Hematopoietic multipotent progenitor cell treated with erythropoietin and hydrocortisone succinate and interleukin-3 and kit ligand, for 4 days (in vitro differentiated cells): ENCODE measurements around the gene SAMD4B.
"Not testable (repeated sequence)": the region's sequence is repeated elsewhere in the genome, so short reads cannot be mapped to it uniquely, and the experiment has no call there.

Experiments
- DNase-seq: peaks from one replicate; pipeline ENCODE4 v3.0.0-alpha.2; 2015

SAMD4B gene

DNA sequence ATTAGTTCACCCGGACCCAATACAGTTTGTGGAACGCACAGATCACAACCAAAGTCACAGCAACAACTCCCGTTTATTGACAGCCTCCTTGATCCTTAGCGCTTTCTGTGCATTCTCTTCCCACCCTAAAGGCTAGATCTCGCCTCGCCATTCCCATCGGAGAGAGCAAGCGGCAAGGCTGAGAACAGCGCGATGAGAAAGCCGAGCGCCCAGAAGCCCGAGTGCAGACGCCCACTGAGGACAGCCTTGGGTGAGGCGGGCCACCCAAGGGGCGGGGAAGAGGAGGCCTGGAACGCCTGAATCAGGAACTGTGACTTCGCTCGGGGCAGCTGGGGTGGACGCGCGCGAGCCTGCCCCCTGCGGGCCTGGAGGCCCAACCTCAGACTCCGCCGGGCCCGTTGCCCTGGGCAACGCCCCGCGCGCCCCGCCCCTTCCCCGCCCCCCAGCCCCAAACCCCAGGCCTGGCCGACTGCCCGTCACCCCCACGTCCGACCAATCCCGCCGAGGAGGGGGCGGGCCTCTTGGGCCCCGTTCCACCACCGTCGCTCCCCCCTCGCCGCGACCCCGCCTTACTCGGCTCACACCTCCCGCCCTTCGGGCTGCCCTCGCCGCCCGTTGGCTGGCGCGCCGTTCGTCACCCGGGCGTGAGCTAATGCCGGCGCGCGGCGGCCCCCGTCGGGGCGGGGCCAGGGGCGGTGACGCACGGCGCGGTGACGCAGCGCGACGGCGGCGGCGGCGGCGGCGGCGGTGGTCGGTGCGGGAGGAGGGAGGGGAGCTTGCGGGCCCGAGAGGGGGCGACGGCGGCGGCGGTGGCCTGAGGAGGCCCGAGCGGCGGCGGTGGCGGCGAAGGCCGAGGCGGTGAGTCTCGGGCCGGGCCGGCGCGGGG, at the start of gene SAMD4B:
Gene SAMD4B (plus strand): TSS at position 703 of the 886 bp plus-strand sequence. CDS start 14,473 bp downstream, outside the sequence.
- peak; percentile 99 for DNase-seq

- DNase-seq = no peak
Measured at GRCh38 chr19:39293394-39293793, 48.8 kb upstream of the SAMD4B start.

- no peak for DNase-seq
Measured at GRCh38 chr19:39296055-39296645, 46.1 kb upstream of the SAMD4B start, which contains the start of gene IFNL1. TSS of gene IFNL1 (plus strand) at chr19:39296407. CDS start at chr19:39296422, 15 bp downstream.

GRCh38 chr19:39296906-39297305, 45.3 kb upstream of the SAMD4B start:
- no peak for DNase-seq

DNA sequence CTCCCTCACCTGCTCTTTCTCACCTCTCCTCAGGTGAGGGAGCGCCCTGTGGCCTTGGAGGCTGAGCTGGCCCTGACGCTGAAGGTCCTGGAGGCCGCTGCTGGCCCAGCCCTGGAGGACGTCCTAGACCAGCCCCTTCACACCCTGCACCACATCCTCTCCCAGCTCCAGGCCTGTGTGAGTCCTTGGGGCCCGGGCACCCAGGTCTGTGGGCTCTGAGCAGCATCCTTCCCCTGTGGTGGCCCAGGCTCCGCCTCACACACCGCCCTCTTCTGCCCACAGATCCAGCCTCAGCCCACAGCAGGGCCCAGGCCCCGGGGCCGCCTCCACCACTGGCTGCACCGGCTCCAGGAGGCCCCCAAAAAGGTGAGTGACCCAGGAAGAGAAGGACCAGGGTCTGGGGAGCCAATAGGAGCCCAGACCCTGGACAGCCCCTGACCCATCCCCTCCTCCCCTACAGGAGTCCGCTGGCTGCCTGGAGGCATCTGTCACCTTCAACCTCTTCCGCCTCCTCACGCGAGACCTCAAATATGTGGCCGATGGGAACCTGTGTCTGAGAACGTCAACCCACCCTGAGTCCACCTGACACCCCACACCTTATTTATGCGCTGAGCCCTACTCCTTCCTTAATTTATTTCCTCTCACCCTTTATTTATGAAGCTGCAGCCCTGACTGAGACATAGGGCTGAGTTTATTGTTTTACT, 44.1 kb upstream of the SAMD4B start:
- peak; percentile 46 for DNase-seq

- DNase-seq = no peak
Measured at GRCh38 chr19:39299404-39299803, 42.8 kb upstream of the SAMD4B start.

DNA sequence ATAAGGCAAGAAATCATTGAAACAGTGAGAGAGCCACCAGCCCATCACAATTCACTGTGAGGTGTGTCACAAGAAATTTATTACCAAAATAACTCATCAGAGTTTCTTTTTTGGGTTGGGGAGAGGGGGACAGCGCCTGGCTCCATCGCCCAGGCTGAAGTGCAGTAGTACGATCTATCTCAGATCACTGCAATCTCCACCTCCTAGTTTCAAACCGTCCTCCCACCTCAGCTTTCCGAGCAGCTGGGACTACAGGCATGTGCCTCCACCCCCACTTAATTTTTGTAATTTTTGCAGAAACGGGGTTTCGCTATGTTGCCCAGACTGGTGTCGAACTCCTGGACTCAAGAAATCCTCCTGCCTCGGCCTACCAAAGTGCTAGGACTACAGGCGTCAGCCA, 42.4 kb upstream of the SAMD4B start:
- DNase-seq = no peak

- no peak for DNase-seq
Measured at GRCh38 chr19:39301021-39301420, 41.2 kb upstream of the SAMD4B start.

DNA sequence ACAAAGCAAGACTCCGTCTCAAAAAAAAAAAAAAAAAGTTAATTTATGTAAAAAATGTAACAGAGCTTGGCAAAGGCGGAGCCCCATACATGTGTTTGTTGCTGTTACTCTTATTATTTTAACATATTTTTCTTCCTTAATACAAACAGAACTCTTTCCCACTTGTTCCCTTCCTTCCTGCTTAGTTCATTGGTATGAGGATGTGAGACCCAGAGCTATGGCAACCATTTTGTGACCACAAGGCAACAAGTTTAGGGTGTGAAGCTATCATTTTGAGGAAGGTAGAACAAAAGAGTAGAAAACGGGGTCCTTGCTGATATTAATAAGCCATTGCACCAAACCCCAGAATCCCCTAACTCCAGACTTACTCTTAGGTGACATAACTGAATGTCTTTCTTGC, 40.7 kb upstream of the SAMD4B start:
- DNase-seq = no peak

DNA sequence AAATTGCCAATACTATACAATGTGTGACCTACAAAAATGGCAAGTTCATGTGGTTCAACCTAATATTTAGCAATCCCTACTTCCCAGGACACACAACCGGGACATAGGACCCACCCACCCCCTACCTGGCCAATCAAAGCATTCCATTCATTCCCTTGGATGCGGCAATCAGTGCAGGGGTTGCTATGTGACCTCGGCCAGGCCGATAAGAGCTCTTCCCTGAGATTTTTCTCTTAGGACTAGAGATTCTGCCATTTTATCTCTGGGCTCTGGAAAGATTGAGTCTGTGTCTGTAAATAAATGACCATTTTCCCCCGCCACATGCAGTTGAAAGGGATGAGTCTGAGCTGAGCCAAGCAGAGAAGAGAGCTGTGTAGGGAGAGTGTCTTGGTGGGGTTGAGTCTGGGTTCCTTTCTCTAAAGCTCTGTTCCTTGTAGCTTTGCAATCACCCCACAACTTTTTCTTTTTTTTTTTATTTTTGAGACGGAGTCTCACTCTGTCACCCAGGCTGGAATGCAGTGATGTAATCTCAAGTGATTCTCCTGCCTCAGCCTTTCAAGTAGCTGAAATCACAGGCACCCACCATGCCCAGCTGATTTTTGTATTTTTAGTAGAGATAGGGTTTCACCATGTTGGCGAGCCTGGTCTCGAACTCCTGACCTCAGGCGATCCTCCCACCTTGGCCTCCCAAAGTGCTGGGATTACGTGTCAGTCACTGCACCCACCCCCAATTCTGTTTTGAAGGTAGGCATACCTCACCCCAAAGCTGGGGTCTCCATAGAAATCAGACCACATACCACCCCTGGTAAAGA, 38.6 kb upstream of the SAMD4B start:
- no peak for DNase-seq

DNA sequence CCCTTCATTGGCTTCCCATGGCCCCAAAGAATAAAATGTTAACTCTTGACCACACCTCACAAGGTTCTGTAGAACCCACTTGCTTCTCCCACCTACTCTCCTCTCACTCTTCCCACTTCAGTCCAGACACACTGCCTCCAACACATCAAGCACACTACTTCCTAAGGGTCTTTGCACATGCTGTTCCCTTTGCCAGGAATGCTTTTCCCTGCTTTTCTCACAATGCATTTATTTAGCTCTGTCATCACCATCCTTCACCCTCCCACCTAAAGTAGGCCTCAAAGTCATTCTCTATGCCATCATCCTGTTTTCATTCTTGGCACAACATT, 38.1 kb upstream of the SAMD4B start:
- DNase-seq = no peak

GRCh38 chr19:39304701-39305571, 37.3 kb upstream of the SAMD4B start:
- no peak for DNase-seq

- DNase-seq = no peak
Measured at GRCh38 chr19:39306075-39306474, 36.1 kb upstream of the SAMD4B start.

DNA sequence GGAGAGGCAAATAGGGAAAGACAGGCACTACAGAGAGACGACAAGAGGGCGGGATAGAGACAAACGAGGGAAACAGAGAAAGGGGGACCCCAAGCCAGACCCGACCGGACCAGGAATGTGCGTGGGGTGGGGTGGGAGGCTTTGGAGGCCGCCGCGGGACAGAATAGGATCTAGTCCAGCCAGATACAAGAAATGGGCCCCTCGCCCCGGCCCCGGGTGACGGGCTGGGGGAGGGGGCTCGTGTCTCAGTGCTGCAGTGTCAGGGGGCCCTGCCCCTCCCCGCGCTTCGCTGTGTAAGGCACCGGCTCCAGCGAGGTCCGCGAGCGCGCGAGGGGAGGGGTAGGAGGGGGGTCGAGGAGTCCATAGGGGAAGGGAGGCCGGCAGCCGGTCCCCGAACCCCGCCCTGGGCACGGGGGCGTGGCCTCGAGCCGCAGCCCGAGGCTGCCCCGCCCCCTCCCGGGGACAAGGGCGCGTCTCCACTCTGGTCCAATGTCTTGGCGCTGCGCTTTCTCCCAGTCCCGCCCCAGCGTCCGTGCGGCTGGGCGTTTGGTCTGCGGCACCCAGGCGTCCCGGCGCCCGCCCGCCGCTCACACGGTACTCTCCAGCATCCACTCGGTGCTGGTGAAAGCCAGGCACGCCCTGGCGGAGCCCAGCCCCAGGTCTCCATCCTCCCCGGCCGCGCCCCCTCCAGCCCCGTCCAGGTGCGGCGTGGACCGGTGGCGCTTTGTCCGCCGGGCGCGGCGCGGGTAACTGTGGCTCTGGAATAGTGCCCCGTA, 35.0 kb upstream of the SAMD4B start:
- DNase-seq = peak; percentile 38

GRCh38 chr19:39307822-39308530, 34.2 kb upstream of the SAMD4B start:
- no peak for DNase-seq

DNA sequence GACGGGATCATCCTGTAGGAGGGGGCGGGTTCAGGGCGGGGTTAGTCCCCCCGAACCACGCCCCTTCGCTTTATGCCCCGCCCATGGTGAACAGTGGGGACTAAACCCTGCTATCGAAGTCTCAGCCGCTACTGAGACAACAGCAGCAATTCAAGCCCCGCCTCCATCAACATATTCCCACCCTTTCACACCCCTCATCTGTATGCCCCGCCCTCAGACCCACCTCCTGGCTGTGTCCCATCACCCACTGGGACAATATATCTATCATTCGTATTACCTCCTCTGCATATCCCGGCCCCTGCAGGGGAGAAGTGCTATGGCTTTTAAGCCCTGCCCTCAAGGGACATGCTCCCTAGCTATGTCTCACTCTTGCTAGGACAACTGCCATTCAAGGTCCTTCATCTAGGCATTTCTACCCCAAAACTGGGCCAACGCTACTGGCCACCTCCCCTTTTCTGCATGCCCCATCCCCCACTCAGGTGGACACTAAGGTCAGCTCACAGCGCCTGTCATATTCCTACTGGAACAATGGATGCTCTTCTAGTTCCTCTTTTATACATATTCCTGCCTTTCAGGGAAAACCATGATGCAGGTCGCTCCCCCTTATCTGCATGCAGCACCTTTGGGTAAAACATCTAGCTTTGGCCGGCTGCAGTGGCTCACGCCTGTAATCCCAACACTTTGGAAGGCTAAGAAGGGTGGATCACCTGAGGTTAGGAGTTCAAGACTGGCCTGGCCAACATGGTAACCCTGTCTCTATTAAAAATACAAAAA, 33.5 kb upstream of the SAMD4B start:
- peak; percentile 45 for DNase-seq

- DNase-seq = not testable (repeated sequence)
Measured at GRCh38 chr19:39309305-39309670, 32.9 kb upstream of the SAMD4B start.

DNA sequence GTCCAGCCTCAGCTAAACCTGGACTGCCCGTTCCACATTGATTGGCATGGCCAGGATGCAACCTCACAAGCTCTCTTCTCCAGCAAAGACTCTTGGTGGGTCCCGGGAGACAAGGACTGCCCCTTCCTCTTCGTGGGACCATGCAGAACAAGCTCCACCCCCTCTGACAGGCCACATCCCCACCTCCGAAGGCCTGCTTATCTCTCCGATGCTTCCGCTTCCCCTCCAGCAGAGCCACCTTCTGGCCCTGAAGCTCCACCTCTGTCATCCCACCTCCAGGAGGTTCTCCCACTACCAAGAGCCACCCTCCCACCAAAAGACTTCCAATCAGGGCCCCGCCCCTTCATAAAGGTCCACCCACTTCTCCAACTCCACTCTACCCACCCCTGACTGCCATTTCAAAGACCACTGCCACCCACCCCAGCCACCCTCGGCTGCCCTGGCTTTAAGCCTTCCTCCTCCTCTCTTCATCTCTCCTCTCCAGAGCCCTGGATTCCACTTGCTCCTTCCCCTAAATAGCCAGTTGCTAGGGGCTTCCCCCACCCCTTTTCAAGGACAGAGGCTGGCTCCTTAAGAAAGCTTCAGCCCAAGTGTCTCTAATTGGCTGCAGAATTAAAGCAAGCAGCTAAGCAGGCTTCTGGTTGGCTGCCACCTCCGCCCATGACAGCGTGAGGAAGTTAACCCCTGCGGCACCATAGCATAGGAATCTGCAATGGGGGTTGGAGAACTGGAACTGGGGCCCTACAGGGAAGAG, 31.5 kb upstream of the SAMD4B start:
- peak; percentile 77 for DNase-seq
